Activated T-cell treated with anti-CD3 and anti-CD28 coated beads, Interleukin-2, amount 50 U/mL, for 4 hours (primary cell): ENCODE data around the gene TRIM45. TPM values are rescaled to one million over a fixed set of nuclear protein-coding genes. Genes with fewer than 3 reads are reported as not detected.

ENCODE experiments used
- ATAC-seq, 2 donors: fragments of 200-7000 bp; cut with Tn5 transposase; one replicate each; pipeline ENCODE4 v1.10.0; 2021
- DNase-seq: peaks from one replicate; pipeline ENCODE4 v3.0.0-alpha.2; 2020
- H3K27me3 Mint-ChIP-seq: one replicate; pipeline ENCODE4 v1.8.0; 2021; ENCODE audit warnings: low read depth, mixed read lengths
- H3K36me3 Mint-ChIP-seq: one replicate; pipeline ENCODE4 v1.8.0; 2022; ENCODE audit warnings: mixed read lengths; ENCODE audit not compliant: insufficient read depth
- H3K4me1 Mint-ChIP-seq: one replicate; pipeline ENCODE4 v1.8.0; 2021; ENCODE audit warnings: low read depth, mixed read lengths
- H3K4me3 Mint-ChIP-seq: one replicate; pipeline ENCODE4 v1.8.0; 2021; ENCODE audit warnings: mild to moderate bottlenecking, moderate library complexity, mixed read lengths
- H3K9me3 Mint-ChIP-seq: one replicate; pipeline ENCODE4 v1.8.0; 2021; ENCODE audit warnings: mixed read lengths
- total RNA-seq, 3 donors: library from RNA; stranded (reverse); gene quantifications; one replicate each; pipeline ENCODE4 v1.2.1, GENCODE V29; 2021

The TRIM45 gene
- total RNA-seq, 3 donors from 2014 or later, result 0.15 to 0.33 (median 0.21) TPM

- Mint-ChIP-seq H3K36me3 (no peaks in the 10 kb centered on the region), H3K4me1 (no peaks in the 10 kb centered on the region), H3K9me3 (no peaks in the 10 kb centered on the region), H3K4me3 (no peak overlapping the region), H3K27me3 (peaks cover 5% of the 10 kb centered on the region)
- DNase-seq, result no peak
- no peak for ATAC-seq
These were observed 22.3 kb upstream of the TRIM45 start for GRCh38 chr1:117143871-117144270.

GRCh38 chr1:117143172-117143571, 21.6 kb upstream of the TRIM45 start:
- no peak for ATAC-seq
- H3K4me1 Mint-ChIP-seq, result no peaks in the 10 kb centered on the region
- H3K4me3 Mint-ChIP-seq, result no peak overlapping the region
- H3K9me3 Mint-ChIP-seq, result no peaks in the 10 kb centered on the region
- no peaks in the 10 kb centered on the region for H3K36me3 Mint-ChIP-seq
- no peak for DNase-seq
- peaks cover 5% of the 10 kb centered on the region for H3K27me3 Mint-ChIP-seq

GRCh38 chr1:117142200-117142599, 20.7 kb upstream of the TRIM45 start:
- ATAC-seq (no peak), DNase-seq (no peak)
- Mint-ChIP-seq H3K27me3 (peaks cover 5% of the 10 kb centered on the region), H3K4me1 (no peaks in the 10 kb centered on the region), H3K9me3 (no peaks in the 10 kb centered on the region), H3K4me3 (no peak overlapping the region), H3K36me3 (no peaks in the 10 kb centered on the region)

GRCh38 chr1:117138561-117138960, 17.0 kb upstream of the TRIM45 start:
- DNase-seq, result no peak
- peaks cover 15% of the 10 kb centered on the region for H3K27me3 Mint-ChIP-seq
- H3K4me3 Mint-ChIP-seq, result no peak overlapping the region
- H3K4me1 Mint-ChIP-seq, result no peaks in the 10 kb centered on the region
- H3K9me3 Mint-ChIP-seq, result no peaks in the 10 kb centered on the region
- no peak for ATAC-seq
- H3K36me3 Mint-ChIP-seq, result no peaks in the 10 kb centered on the region

- no peaks in the 10 kb centered on the region for H3K9me3 Mint-ChIP-seq
- ATAC-seq (no peak), DNase-seq (no peak)
- no peak overlapping the region for H3K4me3 Mint-ChIP-seq
- no peaks in the 10 kb centered on the region for H3K36me3 Mint-ChIP-seq
- no peaks in the 10 kb centered on the region for H3K4me1 Mint-ChIP-seq
- H3K27me3 Mint-ChIP-seq, result peaks cover 15% of the 10 kb centered on the region
These were observed 16.6 kb upstream of the TRIM45 start for GRCh38 chr1:117138106-117138505.

GRCh38 chr1:117137281-117137855, 15.8 kb upstream of the TRIM45 start:
- no peaks in the 10 kb centered on the region for H3K9me3 Mint-ChIP-seq
- H3K36me3 Mint-ChIP-seq, result no peaks in the 10 kb centered on the region
- no peak for ATAC-seq
- H3K27me3 Mint-ChIP-seq, result peaks cover 15% of the 10 kb centered on the region
- H3K4me3 Mint-ChIP-seq, result no peak overlapping the region
- no peak for DNase-seq
- no peaks in the 10 kb centered on the region for H3K4me1 Mint-ChIP-seq

GRCh38 chr1:117136749-117137148, 15.2 kb upstream of the TRIM45 start:
- no peaks in the 10 kb centered on the region for H3K36me3 Mint-ChIP-seq
- H3K27me3 Mint-ChIP-seq, result peaks cover 15% of the 10 kb centered on the region
- no peaks in the 10 kb centered on the region for H3K9me3 Mint-ChIP-seq
- ATAC-seq (no peak), DNase-seq (no peak)
- H3K4me1 Mint-ChIP-seq, result no peaks in the 10 kb centered on the region
- no peak overlapping the region for H3K4me3 Mint-ChIP-seq

- peaks cover 15% of the 10 kb centered on the region for H3K27me3 Mint-ChIP-seq
- H3K4me1 Mint-ChIP-seq, result no peaks in the 10 kb centered on the region
- no peak for ATAC-seq
- no peak overlapping the region for H3K4me3 Mint-ChIP-seq
- DNase-seq, result no peak
- H3K9me3 Mint-ChIP-seq, result no peaks in the 10 kb centered on the region
- no peaks in the 10 kb centered on the region for H3K36me3 Mint-ChIP-seq
These were observed 13.8 kb upstream of the TRIM45 start for GRCh38 chr1:117135329-117135728.

GRCh38 chr1:117130526-117130925, 9.0 kb upstream of the TRIM45 start:
- no peak for ATAC-seq
- Mint-ChIP-seq H3K4me3 (no peak overlapping the region), H3K36me3 (no peaks in the 10 kb centered on the region), H3K9me3 (no peaks in the 10 kb centered on the region), H3K27me3 (peaks cover 15% of the 10 kb centered on the region), H3K4me1 (peaks cover 3% of the 10 kb centered on the region)
- no peak for DNase-seq

GRCh38 chr1:117128323-117129079, 7.0 kb upstream of the TRIM45 start:
- no peak for ATAC-seq
- Mint-ChIP-seq H3K36me3 (no peaks in the 10 kb centered on the region), H3K9me3 (no peaks in the 10 kb centered on the region), H3K4me1 (peaks cover 3% of the 10 kb centered on the region), H3K4me3 (no peak overlapping the region), H3K27me3 (peaks cover 5% of the 10 kb centered on the region)
- DNase-seq, result no peak

GRCh38 chr1:117127795-117128194, 6.2 kb upstream of the TRIM45 start:
- Mint-ChIP-seq H3K36me3 (no peaks in the 10 kb centered on the region), H3K4me1 (peaks cover 3% of the 10 kb centered on the region), H3K9me3 (no peaks in the 10 kb centered on the region), H3K4me3 (no peak overlapping the region), H3K27me3 (peaks cover 5% of the 10 kb centered on the region)
- no peak for ATAC-seq
- DNase-seq, result no peak

GRCh38 chr1:117124661-117125060, 3.1 kb upstream of the TRIM45 start:
- Mint-ChIP-seq H3K4me3 (no peak overlapping the region), H3K4me1 (peaks cover 13% of the 10 kb centered on the region), H3K27me3 (peaks cover 7% of the 10 kb centered on the region), H3K9me3 (no peaks in the 10 kb centered on the region), H3K36me3 (no peaks in the 10 kb centered on the region)
- ATAC-seq, result no peak
- DNase-seq, result no peak

- H3K4me3 Mint-ChIP-seq, result no peak overlapping the region
These were observed 1.7 kb upstream of the TRIM45 start for GRCh38 chr1:117123274-117123673.

GRCh38 chr1:117122330-117123025, 929 bp upstream of the TRIM45 start:
- H3K4me1 Mint-ChIP-seq, result peaks cover 10% of the 10 kb centered on the region
- ATAC-seq (no peak), DNase-seq (no peak)
- no peaks in the 10 kb centered on the region for H3K9me3 Mint-ChIP-seq
- H3K4me3 Mint-ChIP-seq, result peak overlapping the region; percentile 81
- H3K36me3 Mint-ChIP-seq, result no peaks in the 10 kb centered on the region
- H3K27me3 Mint-ChIP-seq, result peaks cover 7% of the 10 kb centered on the region

More at GRCh38 chr1:117123274-117123673, 1.7 kb upstream of the TRIM45 start:
- ATAC-seq, result no peak
- DNase-seq, result no peak
- Mint-ChIP-seq H3K9me3 (no peaks in the 10 kb centered on the region), H3K4me1 (peaks cover 10% of the 10 kb centered on the region), H3K36me3 (no peaks in the 10 kb centered on the region), H3K27me3 (peaks cover 7% of the 10 kb centered on the region)
